ENCODE results near the gene LRIG1.

LRIG1 gene

GRCh38 chr3:66366747-66367146 lies 134.1 kb downstream of the LRIG1 start:
- Histone ChIP-seq H3K4me1 (ENCODE audit: control insufficient read depth, low read length) (peaks cover 55% of the 10 kb centered on the region), H3K79me2 (ENCODE audit: control insufficient read depth, low read length) (no peaks in the 10 kb centered on the region), H3K27ac (ENCODE audit: low read depth, low read length) (no peak overlapping the region), H3K9me2 (replicated peaks; ENCODE audit: control insufficient read depth, low read length) (no peaks in the 10 kb centered on the region), H3K4me3 (ENCODE audit: low read length) (no peak overlapping the region), H3K27me3 (ENCODE audit: control insufficient read depth, low read length) (no peaks in the 10 kb centered on the region), H3K36me3 (ENCODE audit: control insufficient read depth, low read length) (peaks cover 6% of the 10 kb centered on the region), H3K9me3 (ENCODE audit: control insufficient read depth, insufficient read depth, low read length) (no peaks in the 10 kb centered on the region), H3F3A (ENCODE audit: control insufficient read depth, insufficient read depth) (0 out of 2 replicates have a peak, but pooled peaks cover 3% of the 10 kb centered on the region), H3K4me2 (ENCODE audit: low read length) (no peak overlapping the region), H4K20me1 (ENCODE audit: control insufficient read depth, insufficient read depth, low read depth, low read length) (no peaks in the 10 kb centered on the region)
- TF ChIP-seq CTCF (IDR thresholded peaks at IDR 0.05; ENCODE audit: low read depth, low read length, poor library complexity, severe bottlenecking) (no peak), EZH2phosphoT487 (IDR thresholded peaks at IDR 0.05; ENCODE audit: borderline replicate concordance, low read length) (no peak)

GRCh38 chr3:66365080-66365479 lies 135.7 kb downstream of the LRIG1 start:
- H3K9me3 ChIP-seq (ENCODE audit: control insufficient read depth, insufficient read depth, low read length) = no peaks in the 10 kb centered on the region

GRCh38 chr3:66363148-66363547 lies 137.7 kb downstream of the LRIG1 start:
- no peaks in the 10 kb centered on the region for H3K9me2 ChIP-seq (replicated peaks; ENCODE audit: control insufficient read depth, low read length)
- TF ChIP-seq CTCF (IDR thresholded peaks at IDR 0.05; ENCODE audit: low read depth, low read length, poor library complexity, severe bottlenecking) (no peak), EZH2phosphoT487 (IDR thresholded peaks at IDR 0.05; ENCODE audit: borderline replicate concordance, low read length) (no peak)
- no peaks in the 10 kb centered on the region for H3F3A ChIP-seq (ENCODE audit: control insufficient read depth, insufficient read depth)
- H3K27me3 ChIP-seq (ENCODE audit: control insufficient read depth, low read length) = no peaks in the 10 kb centered on the region
- no peaks in the 10 kb centered on the region for H4K20me1 ChIP-seq (ENCODE audit: control insufficient read depth, insufficient read depth, low read depth, low read length)
- H3K4me2 ChIP-seq (ENCODE audit: low read length) = no peak overlapping the region
- H3K27ac ChIP-seq (ENCODE audit: low read depth, low read length) = no peak overlapping the region
- no peaks in the 10 kb centered on the region for H3K9me3 ChIP-seq (ENCODE audit: control insufficient read depth, insufficient read depth, low read length)
- peaks cover 19% of the 10 kb centered on the region for H3K4me1 ChIP-seq (ENCODE audit: control insufficient read depth, low read length)
- no peaks in the 10 kb centered on the region for H3K36me3 ChIP-seq (ENCODE audit: control insufficient read depth, low read length)
- no peaks in the 10 kb centered on the region for H3K79me2 ChIP-seq (ENCODE audit: control insufficient read depth, low read length)
- H3K4me3 ChIP-seq (ENCODE audit: low read length) = no peak overlapping the region

More at GRCh38 chr3:66365080-66365479, 135.7 kb downstream of the LRIG1 start:
- H3K4me2 ChIP-seq (ENCODE audit: low read length) = no peak overlapping the region
- H4K20me1 ChIP-seq (ENCODE audit: control insufficient read depth, insufficient read depth, low read depth, low read length) = no peaks in the 10 kb centered on the region
- H3K4me3 ChIP-seq (ENCODE audit: low read length) = no peak overlapping the region
- 0 out of 2 replicates have a peak, but pooled peaks cover 3% of the 10 kb centered on the region for H3F3A ChIP-seq (ENCODE audit: control insufficient read depth, insufficient read depth)
- TF ChIP-seq CTCF (IDR thresholded peaks at IDR 0.05; ENCODE audit: low read depth, low read length, poor library complexity, severe bottlenecking) = no peak
- no peak for TF ChIP-seq EZH2phosphoT487 (IDR thresholded peaks at IDR 0.05; ENCODE audit: borderline replicate concordance, low read length)
- H3K27ac ChIP-seq (ENCODE audit: low read depth, low read length) = no peak overlapping the region
- H3K79me2 ChIP-seq (ENCODE audit: control insufficient read depth, low read length) = no peaks in the 10 kb centered on the region
- no peaks in the 10 kb centered on the region for H3K27me3 ChIP-seq (ENCODE audit: control insufficient read depth, low read length)
- no peaks in the 10 kb centered on the region for H3K36me3 ChIP-seq (ENCODE audit: control insufficient read depth, low read length)
- H3K4me1 ChIP-seq (ENCODE audit: control insufficient read depth, low read length) = peaks cover 38% of the 10 kb centered on the region
- no peaks in the 10 kb centered on the region for H3K9me2 ChIP-seq (replicated peaks; ENCODE audit: control insufficient read depth, low read length)
